ENCODE results near the gene CSHL1.
"Not testable (repeated sequence)": the region's sequence is repeated elsewhere in the genome, so short reads cannot be mapped to it uniquely, and the experiment has no call there.

DNA sequence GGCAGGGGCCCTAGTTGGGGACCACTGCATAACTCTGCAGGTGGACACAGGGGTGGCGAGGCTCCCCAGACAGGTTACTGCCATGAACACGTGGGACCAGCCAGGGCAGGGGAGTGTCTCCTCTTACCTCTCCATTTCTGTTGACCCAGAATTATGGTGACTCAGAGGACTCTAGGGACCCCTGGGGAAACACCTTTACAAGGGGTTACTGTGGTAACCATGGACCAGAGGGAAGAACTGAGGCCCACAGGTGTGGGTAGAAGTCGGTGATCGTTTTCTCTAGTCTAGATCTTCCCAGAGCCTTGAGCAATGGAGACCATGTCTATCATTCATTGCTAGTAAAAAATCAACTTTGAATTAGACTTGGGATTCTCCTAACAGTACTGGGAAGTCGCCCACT lies 9.7 kb upstream of the CSHL1 start:
- TF ChIP-seq POLR2AphosphoS5, TAF1, POLR2A, POU2F2 (IDR thresholded peaks at IDR 0.05; ENCODE audit: low read depth, low read length): not testable (repeated sequence)

All from GM12891 (cell line).